ENCODE measurements around the gene LRP8. TPM values are rescaled to one million over a fixed set of nuclear protein-coding genes. Genes with fewer than 3 reads are reported as not detected.

Gene LRP8
- total and polyA plus RNA-seq, 7 experiments from 2014 or later = 0.64 to 45.8 (median 4.7) TPM

GRCh38 chr1:53325326-53326087 is 2.4 kb downstream of the LRP8 start:
- no peaks in the 10 kb centered on the region for H3K27me3 Mint-ChIP-seq

GRCh38 chr1:53324728-53325297 is 3.1 kb downstream of the LRP8 start:
- Mint-ChIP-seq H3K27me3 (no peaks in the 10 kb centered on the region), H3K4me1 (peaks cover 6 to 41% (median 12%) of the 10 kb centered on the region in 7 donors), H3K36me3 (peaks cover 0 to 14% (median 0%) of the 10 kb centered on the region in 5 donors), H3K27ac (peak overlapping the region in 3 of 9 donors; percentile 55 to 96 (median 72)), H3K9me3 (no peaks in the 10 kb centered on the region), H3K4me3 (peak overlapping the region; percentile 83 to 98 (median 94))
- no peak for DNase-seq
- H3K9me3 ChIP-seq (ENCODE audit: control insufficient read depth in 2 of 3, low read length in 3 of 3) = no peaks in the 10 kb centered on the region
- peaks cover 0 to 4% (median 0%) of the 10 kb centered on the region in 3 experiments for H3K36me3 ChIP-seq (ENCODE audit: control insufficient read depth in 2 of 3, insufficient read depth in 3 of 3, low read length in 3 of 3)
- ChIA-PET POLR2A (no interaction called here), CTCF (interaction anchor here (0.6 kb wide), 1 partner anchor 98 kb away, joined by 3 read pairs; no protein-coding TSS in a partner anchor)
- no peaks in the 10 kb centered on the region for H3K27me3 ChIP-seq (ENCODE audit: control insufficient read depth in 2 of 2, insufficient read depth in 2 of 2, low read length in 2 of 2)
- H3K4me3 ChIP-seq (ENCODE audit: low read length) = no peak overlapping the region
- H3K4me1 ChIP-seq (ENCODE audit: control insufficient read depth in 2 of 2, insufficient read depth in 2 of 2, low read length in 2 of 2) = peaks cover 5 to 14% of the 10 kb centered on the region in 2 donors
- no peak overlapping the region for H3K27ac ChIP-seq (ENCODE audit: low read depth, low read length)
- ATAC-seq = no peak
- intact Hi-C loops (cut with micrococcal nuclease) = loop anchor here (5.0 to 10.0 kb wide), 6 partner anchors 33 to 1268 kb away; partner anchors contain the start of genes BTF3L4 (in 2 of the 2), TXNDC12 (in 2 of the 2), NDC1 (in 1 of the 2) and TCEANC2 (in 1 of the 2)

More at GRCh38 chr1:53325326-53326087, 2.4 kb downstream of the LRP8 start:
- H3K27ac Mint-ChIP-seq = peak overlapping the region; percentile 15 to 96 (median 53)
- peak overlapping the region; percentile 83 to 98 (median 94) for H3K4me3 Mint-ChIP-seq
- peaks cover 0 to 1% (median 0%) of the 10 kb centered on the region in 11 donors for H3K9me3 Mint-ChIP-seq
- intact Hi-C loops (cut with micrococcal nuclease) = loop anchor here (1.0 to 10.0 kb wide), 16 partner anchors 31 to 1439 kb away; partner anchors contain the start of genes BTF3L4 (in 2 of the 2), LRRC42 (in 2 of the 2), TCEANC2 (in 2 of the 2) and TMEM59 (in 2 of the 2)
- CTCF ChIA-PET = interaction anchor here (0.6 kb wide), 1 partner anchor 98 kb away, joined by 3 read pairs; no protein-coding TSS in a partner anchor
- Histone ChIP-seq H3K4me3 (ENCODE audit: low read length) (peak overlapping the region; percentile 88), H3K4me1 (ENCODE audit: control insufficient read depth in 2 of 2, insufficient read depth in 2 of 2, low read length in 2 of 2) (peaks cover 5 to 14% of the 10 kb centered on the region in 2 donors), H3K36me3 (ENCODE audit: control insufficient read depth in 2 of 3, insufficient read depth in 3 of 3, low read length in 3 of 3) (peaks cover 0 to 4% (median 0%) of the 10 kb centered on the region in 3 experiments), H3K27me3 (ENCODE audit: control insufficient read depth in 2 of 2, insufficient read depth in 2 of 2, low read length in 2 of 2) (no peaks in the 10 kb centered on the region), H3K27ac (ENCODE audit: low read depth, low read length) (peak overlapping the region; percentile 14), H3K9me3 (ENCODE audit: control insufficient read depth in 2 of 3, low read length in 3 of 3) (no peaks in the 10 kb centered on the region)
- DNase-seq (no peak), ATAC-seq (no peak)
- H3K4me1 Mint-ChIP-seq = peaks cover 6 to 47% (median 12%) of the 10 kb centered on the region in 7 donors
- POLR2A ChIA-PET = interaction anchor here (1.0 kb wide), 1 partner anchor 42 kb away, joined by 7 read pairs; no protein-coding TSS in a partner anchor
- H3K36me3 Mint-ChIP-seq = peaks cover 0 to 14% (median 0%) of the 10 kb centered on the region in 5 donors

- ChIA-PET POLR2A (interaction anchor here (1.4 kb wide), 1 partner anchor 67 kb away, joined by 3 read pairs; no protein-coding TSS in a partner anchor), CTCF (no interaction called here)
- Mint-ChIP-seq H3K4me3 (peak overlapping the region in 3 of 10 donors; percentile 45 to 96 (median 61)), H3K36me3 (peaks cover 0 to 14% (median 0%) of the 10 kb centered on the region in 5 donors), H3K27ac (peak overlapping the region in 2 of 9 donors; percentile 55 to 96), H3K4me1 (peaks cover 6 to 37% (median 12%) of the 10 kb centered on the region in 7 donors), H3K9me3 (no peaks in the 10 kb centered on the region), H3K27me3 (no peaks in the 10 kb centered on the region)
- Histone ChIP-seq H3K4me1 (ENCODE audit: control insufficient read depth in 2 of 2, insufficient read depth in 2 of 2, low read length in 2 of 2) (peaks cover 5 to 14% of the 10 kb centered on the region in 2 donors), H3K36me3 (ENCODE audit: control insufficient read depth in 2 of 3, insufficient read depth in 3 of 3, low read length in 3 of 3) (peaks cover 0 to 4% (median 0%) of the 10 kb centered on the region in 3 experiments), H3K27ac (ENCODE audit: low read depth, low read length) (no peak overlapping the region), H3K4me3 (ENCODE audit: low read length) (no peak overlapping the region), H3K27me3 (ENCODE audit: control insufficient read depth in 2 of 2, insufficient read depth in 2 of 2, low read length in 2 of 2) (no peaks in the 10 kb centered on the region), H3K9me3 (ENCODE audit: control insufficient read depth in 2 of 3, low read length in 3 of 3) (no peaks in the 10 kb centered on the region)
- ATAC-seq = no peak
- intact Hi-C loops (cut with micrococcal nuclease) = loop anchor here in 1 of 2 donors (10.0 kb wide), 2 partner anchors 510 to 620 kb away; partner anchors contain the start of gene NDC1
- no peak for DNase-seq
Observed at GRCh38 chr1:53324321-53324720, 3.5 kb downstream of the LRP8 start.

- Mint-ChIP-seq H3K4me3 (peak overlapping the region in 1 of 10 donors; percentile 66), H3K27ac (no peak overlapping the region), H3K36me3 (peaks cover 0 to 14% (median 0%) of the 10 kb centered on the region in 5 donors), H3K27me3 (no peaks in the 10 kb centered on the region), H3K4me1 (peaks cover 6 to 34% (median 12%) of the 10 kb centered on the region in 7 donors), H3K9me3 (no peaks in the 10 kb centered on the region)
- Histone ChIP-seq H3K36me3 (ENCODE audit: control insufficient read depth in 2 of 3, insufficient read depth in 3 of 3, low read length in 3 of 3) (peaks cover 0 to 4% (median 0%) of the 10 kb centered on the region in 3 experiments), H3K27me3 (ENCODE audit: control insufficient read depth in 2 of 2, insufficient read depth in 2 of 2, low read length in 2 of 2) (no peaks in the 10 kb centered on the region), H3K27ac (ENCODE audit: low read depth, low read length) (no peak overlapping the region), H3K4me1 (ENCODE audit: control insufficient read depth in 2 of 2, insufficient read depth in 2 of 2, low read length in 2 of 2) (peaks cover 5 to 12% of the 10 kb centered on the region in 2 donors), H3K9me3 (ENCODE audit: control insufficient read depth in 2 of 3, low read length in 3 of 3) (no peaks in the 10 kb centered on the region), H3K4me3 (ENCODE audit: low read length) (no peak overlapping the region)
- intact Hi-C loops (cut with micrococcal nuclease) = loop anchor here in 1 of 2 donors (10.0 kb wide), 2 partner anchors 511 to 619 kb away; partner anchors contain the start of gene NDC1
- ChIA-PET CTCF (no interaction called here), POLR2A (interaction anchor here (1.4 kb wide), 1 partner anchor 68 kb away, joined by 3 read pairs; no protein-coding TSS in a partner anchor)
- ATAC-seq (no peak), DNase-seq (no peak)
Observed at GRCh38 chr1:53323316-53323715, 4.6 kb downstream of the LRP8 start.

- no peaks in the 10 kb centered on the region for H3K9me3 Mint-ChIP-seq
- H3K27ac ChIP-seq (ENCODE audit: low read depth, low read length) = no peak overlapping the region
- peaks cover 3 to 8% of the 10 kb centered on the region in 2 donors for H3K4me1 ChIP-seq (ENCODE audit: control insufficient read depth in 2 of 2, insufficient read depth in 2 of 2, low read length in 2 of 2)
- no peak overlapping the region for H3K4me3 Mint-ChIP-seq
- no peaks in the 10 kb centered on the region for H3K36me3 ChIP-seq (ENCODE audit: control insufficient read depth in 2 of 3, insufficient read depth in 3 of 3, low read length in 3 of 3)
- peak overlapping the region in 2 of 9 donors; percentile 38 to 40 for H3K27ac Mint-ChIP-seq
- H3K27me3 ChIP-seq (ENCODE audit: control insufficient read depth in 2 of 2, insufficient read depth in 2 of 2, low read length in 2 of 2) = no peaks in the 10 kb centered on the region
- H3K4me1 Mint-ChIP-seq = peaks cover 3 to 33% (median 12%) of the 10 kb centered on the region in 7 donors
- ChIA-PET CTCF (no interaction called here), POLR2A (no interaction called here)
- DNase-seq = no peak
- intact Hi-C loops (cut with micrococcal nuclease) = loop anchor here in 1 of 2 donors (10.0 kb wide), 2 partner anchors 513 to 617 kb away; partner anchors contain the start of gene NDC1
- H3K9me3 ChIP-seq (ENCODE audit: control insufficient read depth in 2 of 3, low read length in 3 of 3) = no peaks in the 10 kb centered on the region
- H3K27me3 Mint-ChIP-seq = no peaks in the 10 kb centered on the region
- H3K36me3 Mint-ChIP-seq = peaks cover 0 to 14% (median 0%) of the 10 kb centered on the region in 5 donors
- H3K4me3 ChIP-seq (ENCODE audit: low read length) = no peak overlapping the region
- no peak for ATAC-seq
Observed at GRCh38 chr1:53321776-53322602, 5.9 kb downstream of the LRP8 start.

All from naive thymus-derived CD4-positive, alpha-beta T cell (primary cell).